GM19328 (cell line): ENCODE results near the gene RIMBP3C.
"Not testable (repeated sequence)": the region's sequence is repeated elsewhere in the genome, so short reads cannot be mapped to it uniquely, and the experiment has no call there.

Experiments
- ATAC-seq: cut with Tn5 transposase; IDR thresholded peaks from one replicate; pipeline ENCODE4 v1.9.1; 2021; ENCODE audit warnings: mild to moderate bottlenecking, moderate library complexity; ENCODE audit not compliant: unreplicated experiment

The RIMBP3C gene

GRCh38 chr22:21532863-21533648, 18.2 kb downstream of the RIMBP3C start:
- ATAC-seq = not testable (repeated sequence)

- not testable (repeated sequence) for ATAC-seq
These were observed 19.7 kb downstream of the RIMBP3C start for GRCh38 chr22:21531525-21531924.

- not testable (repeated sequence) for ATAC-seq
These were observed 24.4 kb downstream of the RIMBP3C start for GRCh38 chr22:21526705-21527500.

- ATAC-seq = peak; percentile 78
These were observed 34.1 kb downstream of the RIMBP3C start for GRCh38 chr22:21516970-21517764.

GRCh38 chr22:21516522-21516921, 34.7 kb downstream of the RIMBP3C start:
- not testable (repeated sequence) for ATAC-seq

GRCh38 chr22:21515234-21515633, 36.0 kb downstream of the RIMBP3C start:
- not testable (repeated sequence) for ATAC-seq

GRCh38 chr22:21514117-21514516, 37.1 kb downstream of the RIMBP3C start:
- not testable (repeated sequence) for ATAC-seq

GRCh38 chr22:21512022-21512421, 39.2 kb downstream of the RIMBP3C start:
- ATAC-seq = not testable (repeated sequence)

GRCh38 chr22:21510397-21510796, 40.9 kb downstream of the RIMBP3C start:
- ATAC-seq = not testable (repeated sequence)

GRCh38 chr22:21499623-21500506, 51.4 kb downstream of the RIMBP3C start:
- ATAC-seq = not testable (repeated sequence)

GRCh38 chr22:21498489-21498888, 52.8 kb downstream of the RIMBP3C start:
- not testable (repeated sequence) for ATAC-seq

- not testable (repeated sequence) for ATAC-seq
These were observed 53.3 kb downstream of the RIMBP3C start for GRCh38 chr22:21497984-21498383.
